Large intestine (tissue), 3 donors: ENCODE measurements around the gene CYFIP1. TPM values are rescaled to one million over a fixed set of nuclear protein-coding genes. Genes with fewer than 3 reads are reported as not detected.

ENCODE experiments used
- DNase-seq, 2 donors: peaks; one replicate each; pipeline versions ENCODE4 v3.0.0 to v3.0.0-alpha.2; 2013
- H3K27ac ChIP-seq: one replicate; pipeline ENCODE4 v1.5.1; 2013; ENCODE audit warnings: low read length
- H3K27me3 ChIP-seq: 2 replicates; pipeline ENCODE4 v1.6.1; 2013; ENCODE audit warnings: low read length; ENCODE audit not compliant: control insufficient read depth, insufficient read depth
- H3K36me3 ChIP-seq: 2 replicates; pipeline ENCODE4 v1.6.1; 2013; ENCODE audit warnings: low read length; ENCODE audit not compliant: control insufficient read depth, insufficient read depth
- H3K4me1 ChIP-seq: one replicate; pipeline ENCODE4 v1.6.1; 2013; ENCODE audit warnings: low read length; ENCODE audit not compliant: control insufficient read depth, insufficient read depth
- H3K4me3 ChIP-seq: one replicate; pipeline ENCODE4 v1.5.1; 2013; ENCODE audit warnings: low read length
- H3K9me3 ChIP-seq: one replicate; pipeline ENCODE4 v1.6.1; 2013; ENCODE audit warnings: mild to moderate bottlenecking, low read depth, low read length, moderate library complexity; ENCODE audit not compliant: control insufficient read depth
- WGBS: methylation state at CpG from one replicate; pipeline ENCODE4 v1.1.5; 2013; ENCODE audit warnings: low lambda C conversion rate; ENCODE audit not compliant: insufficient coverage; 5-methylcytosine and 5-hydroxymethylcytosine counted together
- polyA plus RNA-seq: library from polyadenylated mRNA; unstranded; fragments of 120-200 nt; gene quantifications from one replicate; pipeline ENCODE4 v1.2.1, GENCODE V29; 2013

The CYFIP1 gene
- polyA plus RNA-seq, 1 donor, result 96.7 TPM

DNA sequence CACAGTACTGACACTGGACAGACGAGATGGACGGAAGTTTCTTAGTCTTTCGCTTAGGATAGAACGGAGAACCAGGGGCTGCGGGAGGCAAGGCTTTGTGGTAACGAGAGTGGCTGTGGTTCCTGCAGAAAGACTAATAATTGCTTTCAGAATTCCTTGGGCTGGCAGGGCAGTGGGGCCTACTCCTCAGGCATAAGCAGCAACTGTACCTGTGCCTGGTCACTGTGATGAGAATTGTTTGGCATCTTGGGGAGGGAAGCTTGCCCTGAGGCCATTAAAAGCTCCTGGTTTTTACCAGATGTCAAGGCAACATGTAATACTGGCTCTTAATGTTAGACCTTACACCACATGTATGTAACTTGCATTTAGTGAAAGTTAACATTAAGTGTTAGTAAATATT, 134.1 kb downstream of the CYFIP1 start:
- Histone ChIP-seq H3K4me3 (no peak overlapping the region), H3K9me3 (no peaks in the 10 kb centered on the region), H3K4me1 (no peaks in the 10 kb centered on the region), H3K27me3 (no peaks in the 10 kb centered on the region), H3K36me3 (peaks cover 33% of the 10 kb centered on the region), H3K27ac (no peak overlapping the region)
- no peak for DNase-seq
- no CpG with 5 or more reads among the region's 6 CpGs for WGBS

DNA sequence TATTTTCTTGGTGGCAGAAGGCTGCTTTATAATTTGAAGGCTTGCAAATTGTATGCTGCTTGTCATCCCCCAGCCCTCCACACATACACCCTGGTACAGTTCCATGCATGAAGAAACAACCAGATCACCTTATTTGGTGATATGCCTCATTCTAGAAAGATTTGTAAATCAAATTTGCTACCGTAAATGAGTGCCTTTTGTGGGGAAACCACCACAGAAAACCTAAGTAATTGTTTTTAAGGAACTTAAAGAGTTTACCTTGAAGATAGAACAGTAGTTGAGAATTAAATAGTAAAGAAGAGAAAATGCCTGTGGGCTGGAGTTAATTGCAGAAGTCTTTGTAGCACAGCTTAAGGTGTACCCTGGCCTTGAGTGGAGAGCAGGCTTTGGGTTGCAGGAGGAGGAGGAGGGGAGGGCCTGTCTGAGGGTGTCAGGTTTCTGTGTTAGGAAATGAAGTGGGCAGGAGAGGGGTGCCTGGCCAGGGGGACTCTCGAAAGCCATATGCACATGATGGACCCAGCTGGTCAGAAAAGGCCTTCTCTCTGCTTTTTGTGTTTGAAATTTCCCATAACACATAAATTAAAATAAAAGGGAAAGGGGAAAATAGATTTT, 134.8 kb downstream of the CYFIP1 start:
- Histone ChIP-seq H3K36me3 (peaks cover 29% of the 10 kb centered on the region), H3K27me3 (no peaks in the 10 kb centered on the region), H3K4me3 (no peak overlapping the region), H3K9me3 (no peaks in the 10 kb centered on the region), H3K27ac (no peak overlapping the region), H3K4me1 (peaks cover 3% of the 10 kb centered on the region)
- 100% methylated on average over 1 of the region's 2 CpGs for WGBS
- DNase-seq, result no peak

DNA sequence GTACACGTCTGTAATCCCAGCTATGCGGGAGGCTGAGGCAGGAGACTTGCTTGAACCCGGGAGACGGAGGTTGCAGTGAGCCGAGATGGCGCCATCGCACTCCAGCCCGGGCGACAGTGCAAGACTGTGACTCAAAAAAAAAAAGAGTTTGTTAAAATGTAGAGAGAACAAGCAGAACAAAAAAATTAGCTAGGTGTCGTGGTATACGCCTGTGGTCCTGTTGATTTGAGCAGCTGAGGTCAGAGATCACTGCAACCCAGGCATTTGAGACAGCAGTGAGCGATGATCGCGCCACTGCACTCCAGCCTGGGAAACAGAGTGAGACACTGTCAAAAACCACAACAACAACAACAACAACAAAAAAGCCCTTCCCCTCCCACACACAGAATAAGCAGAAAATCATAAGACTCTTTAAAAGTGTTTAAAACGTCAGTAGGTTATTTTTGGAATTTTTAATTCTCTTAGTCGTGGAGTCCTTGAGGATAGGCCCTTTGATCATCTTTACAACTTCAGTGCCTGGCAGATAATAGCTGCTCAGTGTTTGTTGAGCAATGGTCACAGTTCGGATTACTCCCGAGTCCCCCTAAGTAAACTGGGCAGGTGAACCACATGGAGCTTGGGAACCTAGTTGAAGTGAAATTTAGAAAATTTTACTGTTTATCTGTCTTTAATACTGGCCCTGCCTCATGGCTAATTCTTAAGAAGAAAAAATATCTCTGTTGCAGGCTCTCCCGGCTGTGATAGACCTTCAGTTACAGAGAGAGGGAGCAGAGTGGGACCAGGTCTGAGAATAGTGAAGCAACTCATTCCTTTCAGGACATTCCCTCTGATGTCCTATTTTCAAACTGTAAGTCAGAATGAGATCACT, 135.5 kb downstream of the CYFIP1 start:
- H3K36me3 ChIP-seq, result peaks cover 26% of the 10 kb centered on the region
- no peak for DNase-seq
- no peak overlapping the region for H3K27ac ChIP-seq
- H3K9me3 ChIP-seq, result no peaks in the 10 kb centered on the region
- WGBS, result 50% methylated on average over 2 of the region's 19 CpGs
- H3K27me3 ChIP-seq, result no peaks in the 10 kb centered on the region
- H3K4me3 ChIP-seq, result no peak overlapping the region
- H3K4me1 ChIP-seq, result peaks cover 3% of the 10 kb centered on the region

DNA sequence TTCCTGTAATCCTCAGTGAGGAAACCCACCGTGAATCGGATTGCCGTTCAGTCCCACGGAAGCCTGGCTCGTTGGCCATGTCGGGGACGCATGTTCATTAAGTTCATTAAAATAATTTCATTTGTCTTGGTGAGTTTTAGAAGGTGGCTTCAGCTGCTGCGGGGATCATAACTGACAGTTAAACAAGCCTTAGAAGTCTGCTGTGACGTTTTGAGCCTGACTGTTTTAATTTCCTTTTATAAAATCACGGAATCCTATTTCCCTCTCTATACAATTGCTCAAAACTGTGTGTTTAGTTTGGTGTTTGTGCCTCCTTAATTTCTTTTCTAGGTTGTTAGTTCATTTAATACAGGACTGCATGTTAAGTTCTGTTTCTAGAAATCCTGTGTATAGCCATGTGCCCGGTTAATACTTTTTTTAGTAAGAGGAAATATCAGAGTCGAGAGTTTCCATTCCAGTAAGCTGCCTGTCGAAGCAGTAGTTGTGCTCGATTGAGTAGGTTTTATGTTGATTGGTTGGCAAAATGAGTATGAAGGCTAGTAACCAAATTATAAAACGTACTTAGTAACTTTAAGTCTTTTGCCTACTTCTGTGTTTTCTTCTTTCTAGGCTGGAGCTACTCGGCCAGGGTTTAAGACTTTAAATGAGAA, 141.0 kb downstream of the CYFIP1 start:
- 14% methylated on average over 1 of the region's 16 CpGs for WGBS
- peak in 1 of 2 donors; percentile 30 for DNase-seq
- Histone ChIP-seq H3K9me3 (no peaks in the 10 kb centered on the region), H3K4me3 (peak overlapping the region; percentile 79), H3K27me3 (no peaks in the 10 kb centered on the region), H3K36me3 (peaks cover 2% of the 10 kb centered on the region), H3K27ac (peak overlapping the region; percentile 87), H3K4me1 (peaks cover 3% of the 10 kb centered on the region)

DNA sequence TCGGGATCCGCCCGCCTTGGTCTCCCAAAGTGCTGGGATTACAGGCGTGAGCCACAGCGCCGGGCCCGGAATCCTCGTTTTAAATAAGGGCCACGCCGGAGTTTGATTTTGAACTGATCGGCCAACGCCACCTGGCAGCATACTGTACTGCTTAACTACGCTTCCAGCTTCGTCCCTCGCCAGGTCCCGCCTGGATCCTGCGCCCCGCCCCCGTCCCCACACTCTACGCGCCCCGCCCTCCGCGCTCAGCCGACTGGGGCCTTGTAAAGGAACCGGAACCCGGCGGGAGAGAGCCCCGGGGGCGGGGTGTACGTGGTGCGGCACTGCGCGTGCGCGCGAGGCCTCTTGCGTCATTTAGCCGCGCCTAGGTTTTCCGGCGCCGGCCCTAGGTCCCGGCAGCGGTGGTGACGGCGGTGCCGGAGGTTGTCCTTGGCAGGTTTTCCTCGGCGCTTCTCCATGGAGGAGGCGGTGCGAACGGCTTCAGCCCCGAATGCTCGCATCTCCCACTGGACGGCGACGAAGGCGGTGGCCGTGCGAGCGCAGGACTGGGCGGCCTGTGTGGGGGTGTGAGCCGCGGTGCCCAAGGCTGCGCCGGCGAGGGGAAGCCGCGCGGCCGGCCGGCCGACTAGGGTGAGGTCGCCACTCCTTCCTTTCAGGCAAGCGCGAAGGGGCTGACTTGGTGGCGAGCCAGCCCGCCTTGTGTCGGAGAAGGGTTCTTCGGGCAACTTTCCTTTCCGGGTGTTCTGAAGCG, 141.7 kb downstream of the CYFIP1 start, which contains the start of gene NIPA2:
Gene NIPA2 (plus strand): TSS at position 375 of the 751 bp plus-strand sequence. CDS start 13,066 bp downstream, outside the sequence.
- peak; percentile 98 to 99 for DNase-seq
- Histone ChIP-seq H3K9me3 (no peaks in the 10 kb centered on the region), H3K4me1 (peaks cover 3% of the 10 kb centered on the region), H3K4me3 (peak within 1 kb of the TSS; percentile 79), H3K36me3 (no peaks in the 10 kb centered on the region), H3K27ac (peak within 1 kb of the TSS; percentile 87), H3K27me3 (no peaks in the 10 kb centered on the region)
- no CpG with 5 or more reads among the region's 83 CpGs for WGBS

DNA sequence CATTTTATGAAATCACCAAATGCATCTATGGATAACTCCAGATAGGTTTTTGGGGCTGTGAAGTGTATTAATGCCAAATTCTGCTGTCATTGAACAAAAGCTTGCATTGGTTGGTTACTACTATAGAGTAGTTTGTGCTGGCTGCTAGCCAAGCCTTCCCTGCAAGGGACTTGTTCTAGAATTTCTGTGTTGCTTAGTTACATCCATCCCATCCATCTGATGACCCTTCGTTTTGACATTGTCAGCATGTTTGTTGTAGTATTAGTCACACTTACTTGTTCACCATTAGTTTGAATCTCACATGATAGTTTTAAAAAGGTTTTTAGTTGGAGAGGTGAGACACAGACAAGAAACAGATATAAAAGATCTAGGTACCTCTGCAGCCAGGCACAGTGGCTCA, 148.7 kb downstream of the CYFIP1 start:
- Histone ChIP-seq H3K36me3 (peaks cover 11% of the 10 kb centered on the region), H3K9me3 (no peaks in the 10 kb centered on the region), H3K27ac (no peak overlapping the region), H3K4me3 (no peak overlapping the region), H3K27me3 (no peaks in the 10 kb centered on the region), H3K4me1 (no peaks in the 10 kb centered on the region)
- no peak for DNase-seq
- WGBS, result 0% methylated on average over 1 of the region's 1 CpG

DNA sequence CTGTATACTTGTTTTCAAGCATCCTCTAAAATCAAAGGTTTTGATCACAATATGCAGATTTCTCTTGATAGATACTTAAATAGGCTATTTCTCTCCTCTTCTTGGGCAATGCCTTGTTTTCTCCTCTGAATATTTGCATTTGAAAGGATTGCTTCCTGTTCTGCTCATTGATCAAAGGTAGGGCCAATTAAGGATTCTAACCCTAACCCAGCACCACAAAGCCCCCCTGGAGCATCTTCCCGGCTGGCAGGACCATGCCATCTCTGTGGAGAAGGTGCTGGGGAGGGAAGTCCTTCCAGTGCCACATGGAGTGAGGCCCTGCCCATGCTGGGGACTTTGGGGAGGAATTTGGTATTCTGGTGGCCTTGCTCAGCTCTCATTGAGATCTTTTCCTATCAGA, 153.0 kb downstream of the CYFIP1 start:
- H3K36me3 ChIP-seq, result peaks cover 25% of the 10 kb centered on the region
- WGBS, result no CpG with 5 or more reads among the region's 1 CpG
- H3K9me3 ChIP-seq, result no peaks in the 10 kb centered on the region
- no peaks in the 10 kb centered on the region for H3K4me1 ChIP-seq
- H3K27me3 ChIP-seq, result no peaks in the 10 kb centered on the region
- H3K27ac ChIP-seq, result no peak overlapping the region
- DNase-seq, result no peak
- no peak overlapping the region for H3K4me3 ChIP-seq

DNA sequence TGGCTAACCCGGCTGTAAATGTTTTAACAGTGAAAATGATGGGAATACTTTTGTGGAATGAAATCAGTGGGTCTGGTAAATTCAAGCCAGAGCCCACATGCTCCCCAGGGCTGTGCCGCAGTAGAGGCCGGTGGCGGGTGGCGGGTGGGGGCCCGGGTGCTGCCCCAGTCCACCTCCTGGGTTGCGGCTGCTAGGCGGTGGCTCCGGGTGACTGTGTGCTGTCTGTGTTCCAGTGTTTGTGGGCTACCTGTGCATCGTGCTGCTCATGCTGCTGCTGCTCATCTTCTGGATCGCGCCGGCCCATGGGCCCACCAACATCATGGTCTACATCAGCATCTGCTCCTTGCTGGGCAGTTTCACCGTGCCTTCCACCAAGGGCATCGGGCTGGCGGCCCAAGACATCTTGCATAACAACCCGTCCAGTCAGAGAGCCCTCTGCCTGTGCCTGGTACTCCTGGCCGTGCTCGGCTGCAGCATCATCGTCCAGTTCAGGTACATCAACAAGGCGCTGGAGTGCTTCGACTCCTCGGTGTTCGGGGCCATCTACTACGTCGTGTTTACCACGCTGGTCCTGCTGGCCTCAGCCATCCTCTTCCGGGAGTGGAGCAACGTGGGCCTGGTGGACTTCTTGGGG, 156.6 kb downstream of the CYFIP1 start:
- Histone ChIP-seq H3K4me3 (no peak overlapping the region), H3K4me1 (no peaks in the 10 kb centered on the region), H3K9me3 (no peaks in the 10 kb centered on the region), H3K36me3 (peaks cover 38% of the 10 kb centered on the region), H3K27ac (no peak overlapping the region), H3K27me3 (no peaks in the 10 kb centered on the region)
- no peak for DNase-seq
- WGBS, result no CpG with 5 or more reads among the region's 29 CpGs

DNA sequence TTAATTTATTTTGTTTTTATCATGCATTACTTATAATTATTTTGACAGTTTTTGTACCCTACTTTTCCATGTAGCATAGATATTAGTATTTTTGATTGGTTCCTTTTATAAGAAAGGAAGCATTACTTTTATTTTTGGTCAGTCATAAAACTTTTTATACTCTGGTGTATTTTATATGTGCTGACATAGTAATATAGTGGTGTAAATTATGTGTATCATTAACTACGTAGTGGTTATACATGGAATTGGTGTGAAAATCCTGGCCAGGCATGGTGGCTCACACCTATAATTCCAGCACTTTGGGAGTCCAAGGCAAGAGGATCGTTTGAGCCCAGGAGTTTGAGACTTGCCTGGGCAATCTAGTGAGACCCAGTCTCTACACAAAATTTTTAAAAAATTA, 160.5 kb downstream of the CYFIP1 start:
- H3K36me3 ChIP-seq, result peaks cover 27% of the 10 kb centered on the region
- no CpG with 5 or more reads among the region's 2 CpGs for WGBS
- H3K27me3 ChIP-seq, result no peaks in the 10 kb centered on the region
- DNase-seq, result no peak
- no peaks in the 10 kb centered on the region for H3K9me3 ChIP-seq
- H3K27ac ChIP-seq, result no peak overlapping the region
- H3K4me1 ChIP-seq, result no peaks in the 10 kb centered on the region
- no peak overlapping the region for H3K4me3 ChIP-seq
